Uterus (tissue), 4 donors: ENCODE results near the gene PML. TPM values are rescaled to one million over a fixed set of nuclear protein-coding genes. Genes with fewer than 3 reads are reported as not detected.
A peak's percentile ranks its signal among the peaks of the same experiment; 100 is the strongest.
"Not testable (repeated sequence)": the region's sequence is repeated elsewhere in the genome, so short reads cannot be mapped to it uniquely, and the experiment has no call there.

Source experiments
- DNase-seq, 2 donors: peaks; one replicate each; pipeline ENCODE4 v3.0.0-alpha.2; 2019 to 2020
- H3K27ac ChIP-seq, 2 donors: fragments of 200-600 bp; sonication (generic); 1 replicate in 1 of 2; 2 replicates in 1 of 2; pipeline ENCODE4 v1.5.1; 2016 to 2018
- H3K27me3 ChIP-seq, 2 donors: fragments of 200-600 bp; sonication (generic); one replicate each; pipeline ENCODE4 v1.5.1; 2018 to 2019; ENCODE audit warnings: control low read depth in 1 of 2
- H3K36me3 ChIP-seq, 2 donors: fragments of 200-600 bp; sonication (generic); one replicate each; pipeline ENCODE4 v1.5.1; 2019; ENCODE audit warnings: control low read depth in 1 of 2
- H3K4me1 ChIP-seq, 2 donors: fragments of 200-600 bp; sonication (generic); one replicate each; pipeline ENCODE4 v1.5.1; 2018 to 2019; ENCODE audit warnings: control low read depth in 1 of 2
- H3K4me3 ChIP-seq, 2 donors: fragments of 200-600 bp; sonication (generic); 1 replicate in 1 of 2; 2 replicates in 1 of 2; pipeline ENCODE4 v1.5.1; 2018 to 2019; ENCODE audit warnings: mild to moderate bottlenecking in 1 of 2
- H3K9me3 ChIP-seq, 2 donors: fragments of 200-600 bp; sonication (generic); one replicate each; pipeline ENCODE4 v1.5.1; 2019; ENCODE audit warnings: control low read depth in 1 of 2
- CTCF ChIP-seq, 4 experiments: fragments of 200-600 bp in 2 of 4; fragments of 450-650 bp in 2 of 4; sonication (generic) in 2 of 4; IDR thresholded peaks; one replicate each; pipeline ENCODE4 v1.5.1; 2016 to 2019; ENCODE audit warnings: antibody characterized with exemption in 4 of 4, mild to moderate bottlenecking in 2 of 4, moderate library complexity in 1 of 4
- POLR2A ChIP-seq, 2 donors: fragments of 450-650 bp; IDR thresholded peaks; one replicate each; pipeline ENCODE4 v1.6.1; 2016; ENCODE audit warnings: antibody characterized with exemption in 2 of 2, mild to moderate bottlenecking in 1 of 2, moderate library complexity in 1 of 2
- intact Hi-C: fragments of 100-400 bp; cut with DNase I; formaldehyde crosslinking; loops from one replicate; pipeline ENCODE4 v1.15.1; 2023; ENCODE audit warnings: low total_unique reads
- total RNA-seq, 4 donors: library from RNA; depleted of rRNA in 3 of 4; stranded (reverse); fragments of >200 nt in 3 of 4; gene quantifications; one replicate each; pipeline versions ENCODE4 v1.1.0 to v1.2.4, GENCODE V29; 2014 to 2023
- donor health status: DM: yes; HTN: yes; CAD: no.

Gene PML
- total RNA-seq, 4 donors from 2014 or later, result 39.0 to 118 (median 78.3) TPM

DNA sequence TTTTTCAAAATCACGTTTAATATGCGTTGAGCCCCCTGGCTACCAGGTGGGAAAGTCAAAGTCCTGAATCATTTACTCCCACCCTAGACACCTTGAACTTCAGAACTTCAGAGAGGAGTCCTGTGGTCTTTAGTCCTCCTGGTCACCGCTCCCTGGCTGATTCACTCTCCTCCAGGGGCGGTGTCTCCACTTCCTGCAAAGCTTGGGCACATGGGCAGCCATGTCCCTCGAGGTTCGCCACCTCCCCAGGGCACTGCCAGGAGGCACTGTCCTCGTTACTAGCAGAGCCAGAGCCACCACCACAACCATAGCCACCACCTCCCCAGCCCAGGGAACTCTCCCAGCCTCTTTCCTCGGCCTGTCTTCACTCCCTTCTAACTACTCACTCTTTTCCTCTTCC, 37.2 kb upstream of the PML start:
- Histone ChIP-seq H3K27me3 (no peaks in the 10 kb centered on the region), H3K4me3 (no peak overlapping the region), H3K9me3 (no peaks in the 10 kb centered on the region), H3K4me1 (peaks cover 0 to 3% of the 10 kb centered on the region in 2 donors), H3K27ac (peak overlapping the region in 1 of 2 donors; percentile 30), H3K36me3 (no peaks in the 10 kb centered on the region)
- TF ChIP-seq CTCF (IDR thresholded peaks at IDR 0.05) (no peak), POLR2A (IDR thresholded peaks at IDR 0.05) (no peak)
- no peak for DNase-seq
- intact Hi-C loops, result no loop called here

DNA sequence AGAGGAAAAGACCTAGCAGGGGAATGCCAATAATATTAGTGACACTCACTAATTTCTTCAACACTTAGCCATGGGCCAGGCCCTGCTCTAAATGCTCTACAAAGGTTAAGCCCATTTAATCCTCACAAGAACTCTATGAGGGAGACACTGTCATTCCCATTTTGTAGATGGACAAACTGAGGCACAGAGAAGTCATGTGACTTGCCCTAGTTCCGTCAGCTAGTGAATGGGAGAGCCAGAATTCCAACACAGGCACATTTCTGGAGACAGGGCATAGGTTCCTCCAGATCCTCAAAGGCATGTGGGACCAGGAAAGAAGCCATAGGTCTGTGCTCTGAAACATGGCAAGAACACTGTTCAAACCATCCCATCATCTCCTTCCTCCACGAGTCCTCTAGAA, 36.7 kb upstream of the PML start:
- no peaks in the 10 kb centered on the region for H3K36me3 ChIP-seq
- DNase-seq, result no peak
- no peaks in the 10 kb centered on the region for H3K27me3 ChIP-seq
- no peak overlapping the region for H3K4me3 ChIP-seq
- TF ChIP-seq CTCF (IDR thresholded peaks at IDR 0.05), result no peak
- TF ChIP-seq POLR2A (IDR thresholded peaks at IDR 0.05), result no peak
- intact Hi-C loops, result no loop called here
- H3K4me1 ChIP-seq, result no peaks in the 10 kb centered on the region
- peak overlapping the region in 1 of 2 donors; percentile 30 for H3K27ac ChIP-seq
- H3K9me3 ChIP-seq, result no peaks in the 10 kb centered on the region

DNA sequence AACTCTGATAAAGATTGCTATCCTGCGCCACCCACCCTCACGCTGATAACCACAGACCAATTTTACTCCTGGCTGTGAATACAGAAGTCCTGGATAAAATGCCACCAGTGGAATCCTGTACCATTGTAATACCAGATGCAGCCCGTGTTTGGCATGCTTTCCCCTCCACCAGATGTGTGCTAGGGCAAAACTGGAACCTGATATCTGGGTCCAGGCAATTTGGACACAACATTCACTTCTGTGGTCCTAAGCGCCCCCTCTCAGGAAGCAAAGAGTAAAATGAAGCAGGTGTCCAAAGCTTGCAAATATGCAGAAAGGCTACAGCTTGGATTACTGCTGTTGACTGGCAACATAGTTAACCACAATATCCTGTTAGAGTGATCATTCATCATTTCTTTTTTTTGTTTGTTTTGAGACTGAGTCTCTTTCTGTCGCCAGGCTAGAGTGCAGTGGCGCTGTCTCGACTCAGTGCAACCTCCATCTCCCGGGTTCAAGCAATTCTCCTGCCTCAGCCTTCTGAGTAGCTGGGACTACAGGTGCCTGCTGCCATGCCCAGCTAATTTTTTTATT, 35.4 kb upstream of the PML start:
- H3K27ac ChIP-seq, result no peak overlapping the region
- no peak for DNase-seq
- no peaks in the 10 kb centered on the region for H3K4me1 ChIP-seq
- H3K27me3 ChIP-seq, result no peaks in the 10 kb centered on the region
- H3K36me3 ChIP-seq, result no peaks in the 10 kb centered on the region
- intact Hi-C loops, result no loop called here
- TF ChIP-seq POLR2A (IDR thresholded peaks at IDR 0.05), result no peak
- TF ChIP-seq CTCF (IDR thresholded peaks at IDR 0.05), result no peak
- H3K9me3 ChIP-seq, result no peaks in the 10 kb centered on the region
- H3K4me3 ChIP-seq, result no peak overlapping the region

GRCh38 chr15:73959801-73960200, 34.7 kb upstream of the PML start:
- Histone ChIP-seq H3K27ac (no peak overlapping the region), H3K9me3 (no peaks in the 10 kb centered on the region), H3K27me3 (no peaks in the 10 kb centered on the region), H3K36me3 (no peaks in the 10 kb centered on the region), H3K4me1 (no peaks in the 10 kb centered on the region), H3K4me3 (no peak overlapping the region)
- no peak for TF ChIP-seq CTCF (IDR thresholded peaks at IDR 0.05)
- intact Hi-C loops, result no loop called here
- no peak for DNase-seq

GRCh38 chr15:73960472-73961070, 33.9 kb upstream of the PML start:
- H3K27ac ChIP-seq, DNase-seq, H3K4me3 ChIP-seq, intact Hi-C loops, H3K4me1 ChIP-seq, H3K9me3 ChIP-seq, H3K27me3 ChIP-seq, H3K36me3 ChIP-seq: not testable (repeated sequence)

DNA sequence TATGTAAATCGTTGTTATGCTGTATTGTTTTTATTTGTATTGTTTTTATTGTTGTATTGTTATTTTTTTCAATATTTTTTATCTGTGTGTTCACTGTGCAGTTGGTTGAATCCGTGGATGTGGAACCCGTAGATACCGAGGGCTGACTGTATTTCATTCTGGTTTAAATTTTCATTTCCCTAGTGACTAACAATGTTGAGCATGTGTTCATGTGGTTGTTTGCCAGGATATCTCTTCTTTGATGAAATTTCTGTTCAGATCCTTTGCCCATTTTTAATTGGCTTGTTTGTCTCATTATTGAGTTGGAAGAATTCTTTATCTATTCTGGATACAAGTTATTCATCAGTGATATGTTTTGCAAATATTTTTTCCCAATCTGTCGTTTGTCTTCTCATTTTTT, 32.1 kb upstream of the PML start:
- TF ChIP-seq POLR2A (IDR thresholded peaks at IDR 0.05) (no peak), CTCF (IDR thresholded peaks at IDR 0.05) (no peak)
- Histone ChIP-seq H3K4me1 (no peaks in the 10 kb centered on the region), H3K36me3 (no peaks in the 10 kb centered on the region), H3K27ac (no peak overlapping the region), H3K9me3 (no peaks in the 10 kb centered on the region), H3K27me3 (no peaks in the 10 kb centered on the region), H3K4me3 (no peak overlapping the region)
- intact Hi-C loops, result no loop called here
- DNase-seq, result no peak
